D721Med (cell line): Measurements from ENCODE around the gene SELENON.

ENCODE experiments used
- DNase-seq: peaks from one replicate; pipeline ENCODE4 v3.0.0; 2011; ENCODE audit warnings: low spot score; ENCODE audit not compliant: insufficient read length
- FAIRE-seq: peaks from 2 replicates; lab custom pipeline; 2011; peaks lifted over from hg19 to GRCh38; lab: Jason Lieb, UNC
- CTCF ChIP-seq: IDR thresholded peaks from 2 replicates; pipeline ENCODE4 v1.5.1; 2012; ENCODE audit warnings: mild to moderate bottlenecking, control low read depth; ENCODE audit not compliant: insufficient read depth; ENCODE audit errors: missing control alignments

Gene SELENON

GRCh38 chr1:25800703-25801377 lies 847 bp downstream of the SELENON start:
- no peak for FAIRE-seq
- TF ChIP-seq CTCF: no peak
- DNase-seq: no peak

GRCh38 chr1:25802915-25803314 lies 2.9 kb downstream of the SELENON start:
- DNase-seq (no peak), FAIRE-seq (no peak)
- no peak for TF ChIP-seq CTCF

GRCh38 chr1:25803368-25803767 lies 3.4 kb downstream of the SELENON start:
- no peak for DNase-seq
- FAIRE-seq: no peak
- no peak for TF ChIP-seq CTCF

GRCh38 chr1:25804244-25804963 lies 4.4 kb downstream of the SELENON start:
- no peak for TF ChIP-seq CTCF
- no peak for FAIRE-seq
- no peak for DNase-seq

- DNase-seq: no peak
- no peak for FAIRE-seq
- no peak for TF ChIP-seq CTCF
Measured at GRCh38 chr1:25804964-25805862, 5.2 kb downstream of the SELENON start.

- no peak for DNase-seq
- TF ChIP-seq CTCF: no peak
Measured at GRCh38 chr1:25805863-25806225, 5.9 kb downstream of the SELENON start.

More at GRCh38 chr1:25805863-25806225, 5.9 kb downstream of the SELENON start:
- FAIRE-seq: no peak
